ENCODE data around the gene PRDX5.

DNA sequence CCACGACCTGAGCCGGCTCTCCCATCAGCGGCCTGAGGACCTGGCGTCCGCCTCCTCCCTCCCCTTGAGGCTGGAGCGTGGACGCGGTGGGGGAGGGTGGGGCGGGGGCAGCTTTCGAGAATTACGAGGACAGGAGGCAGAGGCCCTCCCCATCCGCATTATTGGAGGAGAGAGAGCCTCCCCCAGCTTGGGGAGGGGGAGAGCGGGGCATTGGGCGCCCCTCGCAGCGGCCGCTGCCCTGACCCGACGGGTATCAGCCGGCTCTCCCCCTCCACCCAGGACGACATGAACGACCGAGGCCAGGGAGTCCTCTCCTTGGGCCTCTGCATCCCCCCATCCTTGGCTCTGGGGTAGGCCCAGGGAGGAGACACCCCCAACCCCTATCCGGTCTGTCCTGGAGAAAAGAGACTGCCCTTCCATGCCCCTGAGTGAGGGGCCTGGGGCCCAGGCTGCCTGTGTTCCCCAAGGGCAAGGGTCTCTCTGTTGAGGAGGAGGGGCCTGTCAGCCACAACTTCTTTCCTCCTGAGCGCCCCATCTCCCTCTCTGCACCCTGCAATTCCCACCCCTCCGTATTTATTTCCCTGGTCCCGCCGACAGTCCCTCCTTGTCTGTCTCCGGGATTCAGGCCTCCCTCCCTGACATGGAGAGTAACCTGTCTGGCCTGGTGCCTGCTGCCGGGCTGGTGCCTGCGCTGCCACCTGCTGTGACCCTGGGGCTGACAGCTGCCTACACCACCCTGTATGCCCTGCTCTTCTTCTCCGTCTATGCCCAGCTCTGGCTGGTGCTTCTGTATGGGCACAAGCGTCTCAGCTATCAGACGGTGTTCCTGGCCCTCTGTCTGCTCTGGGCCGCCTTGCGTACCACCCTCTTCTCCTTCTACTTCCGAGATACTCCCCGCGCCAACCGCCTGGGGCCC lies 31.8 kb upstream of the PRDX5 start:
- TF ChIP-seq, protein P1, sequence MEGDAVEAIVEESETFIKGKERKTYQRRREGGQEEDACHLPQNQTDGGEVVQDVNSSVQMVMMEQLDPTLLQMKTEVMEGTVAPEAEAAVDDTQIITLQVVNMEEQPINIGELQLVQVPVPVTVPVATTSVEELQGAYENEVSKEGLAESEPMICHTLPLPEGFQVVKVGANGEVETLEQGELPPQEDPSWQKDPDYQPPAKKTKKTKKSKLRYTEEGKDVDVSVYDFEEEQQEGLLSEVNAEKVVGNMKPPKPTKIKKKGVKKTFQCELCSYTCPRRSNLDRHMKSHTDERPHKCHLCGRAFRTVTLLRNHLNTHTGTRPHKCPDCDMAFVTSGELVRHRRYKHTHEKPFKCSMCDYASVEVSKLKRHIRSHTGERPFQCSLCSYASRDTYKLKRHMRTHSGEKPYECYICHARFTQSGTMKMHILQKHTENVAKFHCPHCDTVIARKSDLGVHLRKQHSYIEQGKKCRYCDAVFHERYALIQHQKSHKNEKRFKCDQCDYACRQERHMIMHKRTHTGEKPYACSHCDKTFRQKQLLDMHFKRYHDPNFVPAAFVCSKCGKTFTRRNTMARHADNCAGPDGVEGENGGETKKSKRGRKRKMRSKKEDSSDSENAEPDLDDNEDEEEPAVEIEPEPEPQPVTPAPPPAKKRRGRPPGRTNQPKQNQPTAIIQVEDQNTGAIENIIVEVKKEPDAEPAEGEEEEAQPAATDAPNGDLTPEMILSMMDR (IDR thresholded peaks at IDR 0.05), result no peak
- no peak for TF ChIP-seq ZFX (IDR thresholded peaks at IDR 0.05; ENCODE audit: borderline replicate concordance)

Data from 22Rv1 (cell line).